Measurements from ENCODE around the gene PLA2G6.

PLA2G6 gene

DNA sequence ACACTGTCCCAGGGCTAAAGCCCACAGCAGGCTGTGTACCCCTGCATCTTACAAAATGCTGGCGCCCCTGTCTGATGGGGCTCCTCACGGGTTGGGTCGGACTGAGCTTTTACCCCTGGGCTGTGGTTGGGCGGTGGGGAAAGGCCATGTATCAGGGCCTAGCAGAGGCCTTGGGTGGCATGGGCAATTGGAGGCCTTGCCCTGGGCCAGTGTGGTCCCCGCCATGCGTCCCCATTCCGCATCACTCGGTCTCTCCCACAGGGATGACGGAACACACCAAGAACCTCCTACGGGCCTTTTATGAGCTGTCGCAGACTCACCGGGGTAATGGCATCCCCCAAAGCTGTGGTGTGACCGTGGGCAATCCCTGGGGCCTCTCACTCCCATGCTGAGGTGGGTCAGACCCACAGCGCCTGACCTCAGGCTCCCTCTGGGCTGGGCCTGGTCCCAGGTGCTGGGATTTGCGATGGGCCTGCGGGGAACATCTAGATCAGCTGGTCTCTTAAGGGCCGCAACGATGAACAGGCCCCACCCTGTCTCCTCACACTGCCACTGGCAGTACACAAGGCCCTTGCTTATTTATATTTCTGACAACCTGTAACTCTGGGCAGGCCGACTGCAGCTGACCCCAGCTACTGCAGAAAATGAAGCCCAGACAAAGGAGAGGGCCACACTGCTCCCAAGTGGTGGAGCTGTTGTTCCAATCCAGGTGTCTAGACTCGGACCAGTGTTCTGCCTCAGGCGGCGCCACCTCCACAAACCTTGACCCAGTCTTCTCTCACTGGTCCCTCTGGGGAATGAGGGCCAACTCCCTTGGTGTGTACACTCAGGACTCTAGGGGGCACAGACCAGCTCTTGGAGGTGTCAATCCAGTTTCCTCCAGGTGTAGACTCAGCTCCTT, 110.0 kb downstream of the PLA2G6 start:
- Histone ChIP-seq H3K4me3 (no peak overlapping the region), H3K27ac (peak overlapping the region; percentile 95 to 99)
- TF ChIP-seq, protein P1, sequence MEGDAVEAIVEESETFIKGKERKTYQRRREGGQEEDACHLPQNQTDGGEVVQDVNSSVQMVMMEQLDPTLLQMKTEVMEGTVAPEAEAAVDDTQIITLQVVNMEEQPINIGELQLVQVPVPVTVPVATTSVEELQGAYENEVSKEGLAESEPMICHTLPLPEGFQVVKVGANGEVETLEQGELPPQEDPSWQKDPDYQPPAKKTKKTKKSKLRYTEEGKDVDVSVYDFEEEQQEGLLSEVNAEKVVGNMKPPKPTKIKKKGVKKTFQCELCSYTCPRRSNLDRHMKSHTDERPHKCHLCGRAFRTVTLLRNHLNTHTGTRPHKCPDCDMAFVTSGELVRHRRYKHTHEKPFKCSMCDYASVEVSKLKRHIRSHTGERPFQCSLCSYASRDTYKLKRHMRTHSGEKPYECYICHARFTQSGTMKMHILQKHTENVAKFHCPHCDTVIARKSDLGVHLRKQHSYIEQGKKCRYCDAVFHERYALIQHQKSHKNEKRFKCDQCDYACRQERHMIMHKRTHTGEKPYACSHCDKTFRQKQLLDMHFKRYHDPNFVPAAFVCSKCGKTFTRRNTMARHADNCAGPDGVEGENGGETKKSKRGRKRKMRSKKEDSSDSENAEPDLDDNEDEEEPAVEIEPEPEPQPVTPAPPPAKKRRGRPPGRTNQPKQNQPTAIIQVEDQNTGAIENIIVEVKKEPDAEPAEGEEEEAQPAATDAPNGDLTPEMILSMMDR (IDR thresholded peaks at IDR 0.05) = no peak
- DNase-seq (ENCODE audit: low spot score) = no peak

DNA sequence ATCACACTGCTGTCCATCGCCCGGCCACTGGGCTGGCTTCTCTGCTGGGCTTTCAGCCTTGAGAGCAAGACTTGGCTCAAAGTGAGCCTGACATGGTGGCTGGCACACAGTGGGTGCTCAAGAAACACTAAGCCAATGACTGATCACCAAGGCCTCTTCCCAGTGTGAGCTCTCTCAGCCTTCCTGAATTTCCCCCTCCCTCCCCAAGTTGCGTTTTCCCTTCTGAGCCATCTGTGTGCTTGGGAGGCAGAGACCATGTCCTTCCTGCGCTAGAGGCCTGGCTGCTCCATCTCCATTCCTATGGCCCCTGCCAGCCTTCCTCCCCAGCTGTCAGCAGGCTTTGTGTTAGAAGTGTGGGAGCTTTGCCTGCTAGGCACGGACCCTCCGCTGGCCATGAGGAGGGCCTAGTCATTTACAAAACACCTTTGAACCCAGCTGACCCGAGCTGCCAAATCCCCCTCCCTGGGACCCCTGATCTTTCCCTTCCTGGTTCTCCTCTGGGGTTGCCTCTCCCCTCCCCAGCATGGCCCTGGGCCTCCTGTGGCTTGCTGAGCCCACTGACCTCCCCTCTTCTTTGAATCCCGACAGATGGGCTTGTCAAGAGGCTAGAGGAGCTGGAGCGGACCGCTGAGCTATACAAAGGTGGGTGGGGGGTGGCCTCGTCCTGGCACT, 111.2 kb downstream of the PLA2G6 start:
- Histone ChIP-seq H3K27ac (peak overlapping the region; percentile 95 to 99), H3K4me3 (peak overlapping the region; percentile 28)
- TF ChIP-seq, protein P1 (IDR thresholded peaks at IDR 0.05) = no peak
- no peak for DNase-seq (ENCODE audit: low spot score)

DNA sequence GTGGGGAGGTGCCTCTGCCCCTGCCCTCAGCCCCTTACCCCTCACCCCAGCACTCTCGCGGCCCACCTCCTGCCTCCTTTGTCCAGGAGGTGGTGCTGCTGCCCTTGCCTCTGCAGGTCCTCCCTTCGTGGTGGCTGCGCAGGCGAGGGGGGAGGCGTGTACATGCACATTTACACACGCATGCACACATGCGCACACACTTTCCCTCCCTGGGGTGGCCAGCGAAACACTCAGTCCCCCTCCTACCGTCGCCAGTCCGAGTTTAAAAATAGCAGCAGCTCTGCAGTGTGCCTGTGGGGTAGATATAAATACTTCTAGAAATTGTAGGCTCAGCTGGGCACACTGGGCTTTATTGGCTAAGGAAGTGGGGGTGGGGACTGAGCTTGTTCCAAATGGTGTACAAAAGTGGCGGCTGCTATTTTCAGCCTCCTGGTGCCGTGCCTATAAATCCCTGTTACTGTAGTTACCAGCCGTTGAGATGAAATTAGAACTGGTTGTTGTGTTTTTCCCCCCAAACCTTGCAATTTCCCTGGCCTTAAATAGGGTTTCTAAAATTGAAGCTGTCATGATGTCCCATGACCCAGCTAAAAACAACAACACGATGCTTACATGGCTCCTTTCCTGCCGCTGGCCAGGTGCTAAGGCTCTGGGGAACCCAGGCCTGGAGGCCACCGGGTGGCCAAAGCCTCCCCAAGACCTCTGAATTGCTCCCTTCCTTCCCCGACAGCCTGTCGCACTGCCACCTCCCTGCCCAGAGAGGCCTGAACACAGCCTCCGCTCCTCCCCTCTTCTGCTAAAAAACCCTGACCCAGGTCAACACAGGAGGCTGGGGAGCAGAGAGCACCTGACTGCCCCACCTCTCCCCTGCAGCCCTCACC, 112.0 kb downstream of the PLA2G6 start:
- peak overlapping the region; percentile 37 for H3K4me3 ChIP-seq
- H3K27ac ChIP-seq = peak overlapping the region; percentile 95 to 99
- DNase-seq (ENCODE audit: low spot score) = peak; percentile 95
- TF ChIP-seq, protein P1 (IDR thresholded peaks at IDR 0.05) = peak; percentile 77

DNA sequence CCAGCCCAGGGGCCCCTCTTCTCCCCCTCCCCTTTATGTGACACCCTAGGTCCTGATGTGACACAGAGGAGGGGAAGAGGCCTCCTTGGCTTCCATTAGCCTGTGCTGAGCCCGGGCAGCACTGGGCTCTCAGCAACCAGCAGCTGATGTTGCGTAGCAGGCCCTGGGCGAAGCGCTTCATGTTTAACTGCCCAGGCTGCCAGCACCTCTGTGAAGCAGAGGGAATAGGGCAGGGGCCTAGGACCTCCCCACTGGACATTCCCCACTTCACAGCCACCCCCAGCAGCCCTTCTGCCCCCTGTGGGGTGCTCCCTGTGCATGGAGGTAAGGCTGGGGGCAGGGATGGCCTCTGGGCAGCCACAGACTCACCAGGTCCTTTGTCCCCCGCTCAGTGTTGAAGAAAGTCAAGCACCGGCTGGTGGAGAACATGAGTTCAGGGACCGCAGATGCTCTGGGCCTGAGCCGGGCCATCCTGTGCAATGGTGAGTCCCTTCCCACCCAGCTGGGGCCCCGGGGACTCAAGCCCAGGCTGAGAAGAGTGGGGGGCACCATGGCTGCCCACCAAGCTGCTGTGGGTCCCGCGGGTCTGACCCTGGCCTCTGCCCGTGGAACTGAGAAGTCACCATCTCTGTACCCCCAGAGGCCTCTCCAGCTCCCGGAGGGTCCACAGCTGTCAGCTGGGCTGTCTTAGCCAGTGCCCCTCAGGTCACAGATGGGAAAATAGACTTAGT, 112.8 kb downstream of the PLA2G6 start:
- TF ChIP-seq, protein P1 (IDR thresholded peaks at IDR 0.05) = no peak
- DNase-seq (ENCODE audit: low spot score) = no peak
- peak overlapping the region; percentile 37 for H3K4me3 ChIP-seq
- peak overlapping the region; percentile 83 to 99 for H3K27ac ChIP-seq

DNA sequence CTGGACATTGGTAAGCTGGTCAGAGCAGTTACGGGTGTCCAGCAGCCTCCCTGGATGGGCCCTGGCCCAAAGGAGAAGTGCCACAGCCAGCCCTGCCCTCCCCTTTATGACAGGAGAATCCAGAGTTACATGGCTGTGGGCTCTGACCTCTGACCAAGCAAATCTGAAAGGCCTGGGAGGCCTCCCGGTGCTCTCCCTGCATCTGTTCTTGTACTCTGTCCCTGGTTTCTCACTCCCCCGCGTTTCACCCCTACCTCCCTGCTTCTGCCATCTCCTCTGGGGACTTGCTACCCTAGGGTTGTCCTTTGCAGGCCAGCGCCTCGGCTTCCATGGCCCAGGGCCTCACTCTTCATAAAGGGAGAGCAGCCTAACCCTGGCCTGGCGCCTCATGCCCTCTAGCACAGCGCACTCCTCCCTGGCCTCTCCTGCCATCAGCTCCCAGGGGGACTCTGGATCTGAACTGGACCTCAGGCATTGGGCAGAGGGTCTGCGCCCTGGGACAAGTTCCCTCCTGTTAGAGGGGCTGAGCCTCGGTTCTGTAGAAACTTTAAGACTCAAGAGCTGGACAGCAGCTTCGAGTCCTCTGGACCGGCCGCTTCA, 113.8 kb downstream of the PLA2G6 start:
- TF ChIP-seq, protein P1 (IDR thresholded peaks at IDR 0.05) = no peak
- Histone ChIP-seq H3K4me3 (no peak overlapping the region), H3K27ac (peak overlapping the region; percentile 83 to 99)
- DNase-seq (ENCODE audit: low spot score) = no peak

DNA sequence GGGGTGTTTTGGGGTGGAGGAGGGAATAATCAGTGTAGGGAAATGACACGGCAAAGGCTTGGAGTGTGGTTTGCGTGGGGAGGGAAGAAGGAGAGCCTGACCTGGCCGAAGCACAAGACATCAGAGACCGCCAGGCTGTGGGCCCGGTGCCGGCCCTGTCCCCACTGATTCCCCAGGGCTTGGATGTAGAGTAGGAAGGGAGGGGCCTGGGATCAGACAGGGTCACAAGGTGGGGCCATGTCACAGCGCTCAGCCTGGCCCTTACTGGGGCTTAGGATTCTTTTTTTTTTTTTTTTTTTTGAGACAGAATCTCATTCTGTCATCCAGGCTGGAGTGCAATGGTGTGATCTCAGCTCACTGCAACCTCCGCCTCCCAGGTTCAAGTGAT, 114.6 kb downstream of the PLA2G6 start:
- Histone ChIP-seq H3K4me3 (no peak overlapping the region), H3K27ac (peak overlapping the region; percentile 83 to 99)
- no peak for DNase-seq (ENCODE audit: low spot score)
- TF ChIP-seq, protein P1 (IDR thresholded peaks at IDR 0.05) = no peak
